Ramos (cell line): Measurements from ENCODE around the gene PMP22.

ENCODE experiments used
- in situ Hi-C: fragments of 300-500 bp; cut with MboI; formaldehyde crosslinking; loops from one replicate; pipeline ENCODE4 v1.14.3; 2022; ENCODE audit warnings: low sequenced_read_pairs; ENCODE audit not compliant: unreplicated experiment

The PMP22 gene

GRCh38 chr17:15278380-15278779, 13.3 kb upstream of the PMP22 start:
- in situ Hi-C loops = no loop called here

GRCh38 chr17:15274017-15274416, 8.9 kb upstream of the PMP22 start:
- in situ Hi-C loops = no loop called here

- in situ Hi-C loops = no loop called here
Measured at GRCh38 chr17:15273141-15273793, 8.1 kb upstream of the PMP22 start.

GRCh38 chr17:15271741-15272140, 6.6 kb upstream of the PMP22 start:
- in situ Hi-C loops = no loop called here

GRCh38 chr17:15270628-15271381, 5.7 kb upstream of the PMP22 start:
- in situ Hi-C loops = no loop called here

GRCh38 chr17:15269780-15270089, 4.6 kb upstream of the PMP22 start:
- in situ Hi-C loops = no loop called here

DNA sequence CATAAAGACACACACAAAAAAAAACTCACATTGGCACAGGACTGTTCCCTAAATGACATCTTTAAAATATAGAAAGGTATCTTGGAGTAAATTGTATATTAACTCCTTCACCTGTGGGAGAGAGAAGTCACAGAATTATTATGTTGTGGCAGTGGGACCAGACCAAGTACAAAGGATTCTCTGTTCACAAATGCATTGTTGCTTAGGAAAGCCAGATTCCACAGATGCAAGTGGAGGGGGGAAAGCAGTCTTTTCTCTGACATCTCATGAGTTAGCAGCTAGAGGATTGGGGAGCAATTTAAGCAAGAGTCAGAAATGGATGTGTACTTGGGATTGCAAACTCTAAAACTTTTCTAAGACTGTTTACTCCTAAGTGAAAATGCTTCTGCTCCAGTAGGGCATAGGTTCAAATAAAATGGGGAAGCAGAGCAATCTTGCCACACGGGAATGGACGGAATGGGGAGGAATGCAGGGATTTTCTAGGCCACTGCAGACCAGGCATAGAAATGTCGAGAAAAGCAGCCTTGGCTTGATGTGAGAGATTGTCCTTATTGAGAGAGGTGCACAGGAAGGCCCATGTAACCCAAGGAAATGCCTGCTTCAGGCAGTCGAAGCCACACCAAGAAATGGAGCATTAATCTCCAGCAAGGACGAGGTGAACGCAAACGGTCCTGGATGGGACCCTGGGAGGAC, 4.1 kb upstream of the PMP22 start:
- in situ Hi-C loops = no loop called here

GRCh38 chr17:15268461-15268860, 3.3 kb upstream of the PMP22 start:
- in situ Hi-C loops = no loop called here

GRCh38 chr17:15267996-15268395, 2.9 kb upstream of the PMP22 start:
- in situ Hi-C loops = no loop called here

- in situ Hi-C loops = no loop called here
Measured at GRCh38 chr17:15266325-15267125, 1.4 kb upstream of the PMP22 start.

- in situ Hi-C loops = no loop called here
Measured at GRCh38 chr17:15264542-15264941, 584 bp downstream of the PMP22 start.

DNA sequence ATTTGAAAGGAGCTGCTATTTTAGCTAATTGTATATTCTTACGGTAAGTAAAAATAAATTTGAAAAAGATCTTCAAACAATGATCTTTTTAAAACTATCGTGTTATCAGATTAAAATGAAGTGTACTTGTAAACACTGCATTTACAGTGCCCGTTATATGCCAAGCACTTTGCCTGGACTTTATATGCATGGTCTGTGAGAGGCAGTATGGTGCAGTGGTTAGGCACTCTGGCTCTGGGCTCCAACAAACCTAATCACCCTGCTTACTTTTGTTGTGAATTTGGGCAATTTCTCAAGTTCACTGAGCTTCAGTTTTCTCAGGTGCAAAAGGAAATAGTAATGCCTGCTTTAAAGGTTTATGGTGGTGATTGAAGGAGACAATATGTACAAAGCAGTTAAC, 1.4 kb downstream of the PMP22 start:
- in situ Hi-C loops = no loop called here

DNA sequence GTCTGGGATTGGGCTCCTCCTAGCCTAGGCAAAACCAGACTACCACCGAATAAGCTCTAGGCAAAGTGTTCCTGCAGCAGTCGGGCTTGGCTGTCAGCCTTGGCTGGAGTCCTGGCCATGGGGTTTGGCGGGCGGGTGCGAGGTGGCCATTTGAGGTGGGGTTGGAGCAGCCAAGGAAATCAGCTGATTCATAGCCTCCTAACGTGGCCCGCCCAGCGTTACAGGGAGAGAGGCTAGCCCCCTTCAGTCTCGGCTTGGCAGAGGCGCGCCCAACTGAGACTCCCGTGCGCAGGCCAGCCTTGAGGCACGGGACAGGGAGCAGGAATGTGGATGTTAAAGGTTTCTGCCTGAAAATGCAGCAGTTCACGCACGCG, 1.9 kb downstream of the PMP22 start:
- in situ Hi-C loops = no loop called here

DNA sequence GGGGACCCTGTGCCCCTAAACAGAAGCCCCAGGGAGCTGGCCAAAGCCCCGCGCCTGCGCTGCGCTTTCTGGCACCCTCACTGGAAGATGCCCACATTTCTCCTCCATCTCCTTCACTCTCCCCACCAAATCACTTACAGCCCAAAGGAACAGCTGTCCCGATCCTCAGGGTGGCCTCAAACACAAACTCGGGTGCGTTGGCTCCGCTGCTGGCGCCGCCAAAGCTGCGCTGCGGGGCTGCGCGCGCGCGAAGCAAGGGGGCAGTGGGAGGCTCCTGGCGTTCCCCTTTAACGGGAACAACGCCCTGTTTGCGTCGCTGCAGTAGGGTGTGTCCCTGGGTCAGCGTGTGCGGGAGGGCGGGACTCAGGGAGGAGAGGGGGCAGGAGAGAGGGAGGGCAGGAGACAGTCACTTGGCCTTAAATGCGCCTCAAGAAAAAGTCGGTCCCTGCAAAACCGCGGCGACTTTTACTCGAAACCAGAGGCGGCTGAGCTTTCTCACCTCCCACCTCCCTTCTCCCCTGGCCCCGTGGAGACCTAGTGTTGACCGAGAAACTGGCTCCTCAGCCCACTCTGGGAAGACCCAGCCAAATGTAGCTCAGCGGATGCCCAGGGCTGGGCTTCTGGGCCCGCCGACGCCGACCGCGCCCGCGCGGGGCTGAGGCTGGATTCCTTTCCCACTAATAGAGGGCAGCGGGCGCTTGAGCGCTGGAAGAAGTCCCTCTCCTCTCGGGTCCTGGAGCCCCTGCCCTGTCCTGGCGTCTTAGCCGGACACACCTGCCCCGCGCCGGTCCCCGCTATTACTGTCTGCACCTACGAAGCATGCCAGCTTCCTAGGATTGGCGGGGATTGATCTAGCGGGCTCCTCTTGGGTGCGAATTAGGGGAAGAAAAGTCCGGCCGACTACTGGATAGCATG, 2.6 kb downstream of the PMP22 start:
- in situ Hi-C loops = no loop called here

- in situ Hi-C loops = no loop called here
Measured at GRCh38 chr17:15261802-15262290, 3.3 kb downstream of the PMP22 start.

- in situ Hi-C loops = no loop called here
Measured at GRCh38 chr17:15261258-15261801, 3.8 kb downstream of the PMP22 start.

GRCh38 chr17:15260376-15261257, 4.5 kb downstream of the PMP22 start:
- in situ Hi-C loops = no loop called here

DNA sequence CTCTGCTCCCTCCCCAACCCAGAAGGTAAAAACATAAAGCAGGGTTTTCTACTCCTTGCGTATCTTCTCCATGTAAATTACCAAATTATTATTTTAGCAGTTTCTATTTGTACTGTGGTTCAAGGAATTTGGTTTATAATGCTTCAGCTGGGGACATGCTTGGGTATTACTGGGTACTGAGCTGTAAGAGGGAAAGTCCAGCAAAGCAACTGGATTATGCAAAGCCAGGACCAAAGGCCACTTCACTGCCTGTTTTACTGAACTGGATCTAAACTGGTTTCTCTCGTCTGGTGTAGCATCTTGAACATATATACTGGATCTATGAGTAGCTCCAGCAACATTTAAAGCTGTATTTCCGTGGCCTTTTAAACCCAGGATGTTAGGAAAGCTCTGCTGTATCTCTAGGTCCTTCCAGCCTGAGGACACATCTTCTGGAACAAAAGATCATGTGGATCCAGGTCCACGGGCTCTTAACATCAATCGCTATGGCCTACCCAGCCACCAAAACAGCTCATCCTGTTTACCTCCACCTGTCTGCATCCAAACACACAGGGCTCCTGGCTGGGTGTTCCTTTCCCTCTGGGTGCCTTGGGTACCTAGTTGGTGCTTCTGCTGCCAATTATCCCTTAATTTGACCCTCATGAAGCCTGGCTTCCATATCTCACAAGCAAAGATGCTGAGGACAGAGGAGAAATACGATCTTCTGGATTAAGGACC, 7.2 kb downstream of the PMP22 start:
- in situ Hi-C loops = loop anchor here (10.0 kb wide), 1 partner anchor 247 kb away; no protein-coding TSS in a partner anchor
